Stimulated activated CD4-positive, alpha-beta T cell treated with anti-CD3 and anti-CD28 coated beads, Interleukin-4, amount 100 ng/mL, for 4 hours (primary cell): Measurements from ENCODE around the gene RFPL4AL1.
"Not testable (repeated sequence)": the region's sequence is repeated elsewhere in the genome, so short reads cannot be mapped to it uniquely, and the experiment has no call there.

Experiments
- DNase-seq, 2 experiments: peaks; one replicate each; pipeline ENCODE4 v3.0.0-alpha.2; 2020

Gene RFPL4AL1

GRCh38 chr19:55768818-55769217, at the start of gene RFPL4AL1:
RFPL4AL1 (plus strand) TSS chr19:55769118; CDS start chr19:55771805, 2,687 bp downstream.
- DNase-seq, result not testable (repeated sequence)

DNA sequence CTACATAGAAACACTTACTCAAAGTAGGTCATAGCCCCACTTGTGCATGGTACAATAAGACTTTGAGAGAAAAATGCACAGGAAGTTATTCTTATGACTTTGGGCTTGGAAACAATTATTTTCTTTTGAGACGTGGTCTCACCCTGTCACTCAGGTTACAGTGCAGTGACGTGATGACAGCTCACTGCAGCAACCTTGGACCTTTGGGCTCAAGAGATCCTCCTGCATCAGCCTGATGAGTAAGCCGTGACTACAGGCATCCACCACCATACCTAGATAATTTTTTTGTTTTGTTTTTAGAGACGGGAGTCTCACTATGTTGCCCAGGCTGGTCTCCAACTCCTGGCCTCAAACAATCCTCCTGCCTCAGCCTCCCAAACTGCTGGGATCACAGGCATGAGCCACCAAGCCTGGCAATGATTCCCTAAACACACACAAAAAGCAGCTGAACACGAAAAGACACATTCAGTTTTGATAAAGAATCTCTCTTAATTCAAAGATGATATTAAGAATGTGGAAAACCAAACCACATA, 48.6 kb upstream of the RFPL4AL1 start:
- DNase-seq, result no peak

DNA sequence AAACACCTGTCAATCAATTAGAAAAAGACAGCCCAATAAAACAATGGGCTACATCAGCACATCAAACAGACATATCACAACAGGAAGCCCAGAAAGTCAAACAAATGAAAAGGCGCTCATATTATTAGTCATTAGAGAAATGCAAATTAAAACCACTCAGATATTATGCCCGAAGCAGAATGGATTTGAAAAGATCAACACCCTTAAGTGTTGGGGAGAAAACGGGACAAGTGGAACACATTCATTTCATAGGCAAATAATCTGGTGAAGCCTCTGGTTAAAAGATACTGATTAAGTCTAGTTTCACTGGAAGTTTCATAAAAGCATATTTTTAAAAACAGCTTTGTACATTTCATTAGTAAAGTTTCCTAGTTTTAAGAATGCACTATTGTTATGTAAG, 48.1 kb upstream of the RFPL4AL1 start:
- no peak for DNase-seq

GRCh38 chr19:55723491-55723890, 45.4 kb upstream of the RFPL4AL1 start:
- no peak for DNase-seq

DNA sequence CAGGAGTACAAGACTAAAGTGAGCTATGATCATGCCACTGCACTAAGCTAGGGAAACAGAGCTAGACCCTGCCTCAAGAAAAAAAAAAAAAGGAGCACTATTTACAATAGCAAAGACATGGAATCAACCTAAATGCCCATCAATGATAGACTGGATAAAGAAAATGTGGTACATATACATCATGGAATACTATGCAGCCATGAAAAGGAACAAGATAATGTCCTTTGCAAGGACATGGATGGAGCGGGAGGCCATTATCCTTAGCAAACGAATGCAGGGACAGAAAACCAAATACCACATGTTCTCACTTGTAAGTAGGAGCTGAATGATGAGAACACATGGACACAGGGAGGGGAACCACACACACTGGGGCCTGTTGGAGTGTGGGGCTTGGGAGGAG, 38.5 kb upstream of the RFPL4AL1 start:
- not testable (repeated sequence) for DNase-seq

DNA sequence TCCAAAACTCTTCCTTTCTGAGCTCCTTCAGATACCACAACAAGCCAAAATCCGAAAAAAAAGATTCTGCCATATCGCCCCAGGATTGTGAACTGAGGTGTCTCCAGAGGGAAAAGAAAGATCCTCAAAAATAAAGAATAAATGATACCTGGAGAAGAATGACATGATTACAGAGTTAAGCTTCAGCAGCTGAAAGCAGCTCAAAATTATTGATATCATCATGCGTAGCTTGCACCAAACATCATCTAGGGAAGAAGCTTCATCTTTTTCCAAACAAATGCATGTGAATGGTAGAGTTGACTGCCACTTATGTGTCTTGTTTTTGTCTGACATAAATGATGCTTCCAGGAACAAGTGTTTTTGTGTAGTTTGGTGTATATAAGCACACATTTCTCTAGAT, 30.6 kb upstream of the RFPL4AL1 start, which contains the start of gene NLRP9:
TSS of gene NLRP9 (minus strand) at position 101 of the 400 bp plus-strand sequence. CDS start at position 73, 28 bp downstream.
- DNase-seq, result no peak

DNA sequence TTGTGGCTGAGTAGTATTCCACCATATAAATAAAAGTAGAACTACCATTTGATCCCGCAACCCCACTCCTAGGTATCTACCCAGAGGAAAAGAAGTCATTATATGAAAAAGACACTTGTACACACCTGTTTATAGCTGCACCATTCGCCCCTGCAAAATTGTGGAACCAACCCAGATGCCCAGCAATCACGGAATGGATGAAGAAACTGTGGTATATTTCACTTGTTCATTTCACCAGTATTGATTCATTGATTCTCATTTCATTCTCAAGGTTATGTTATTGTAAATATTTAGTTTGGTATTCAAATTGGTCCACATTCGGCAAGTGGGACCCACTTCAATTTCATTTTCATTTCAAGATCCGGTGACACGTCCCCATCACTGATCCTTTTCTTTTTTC, 18.2 kb upstream of the RFPL4AL1 start:
- no peak for DNase-seq

- no peak for DNase-seq
Observed at GRCh38 chr19:55753401-55753800, 15.5 kb upstream of the RFPL4AL1 start.

DNA sequence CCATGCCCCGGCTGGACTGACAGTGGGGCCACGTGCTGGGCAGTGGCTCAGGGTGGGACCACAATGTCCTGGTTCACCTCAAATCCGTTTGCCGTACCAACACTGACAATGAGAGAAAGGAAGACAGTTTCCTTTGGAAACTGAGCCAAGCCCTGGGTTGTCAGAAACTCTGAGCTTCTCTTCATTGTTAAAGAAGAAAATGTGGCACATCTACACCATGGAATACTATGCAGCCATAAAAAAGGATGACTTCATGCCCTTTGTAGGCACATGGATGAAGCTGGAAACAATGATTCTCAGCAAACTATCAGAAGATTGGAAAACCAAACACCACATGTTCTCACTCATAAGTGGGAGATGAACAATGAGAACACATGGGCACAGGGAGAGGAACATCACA, 12.1 kb upstream of the RFPL4AL1 start:
- not testable (repeated sequence) for DNase-seq

- DNase-seq, result not testable (repeated sequence)
Observed at GRCh38 chr19:55758797-55759196, 10.1 kb upstream of the RFPL4AL1 start, which contains the start of gene RFPL4A. RFPL4A (plus strand) TSS chr19:55759097; CDS start chr19:55761801, 2,704 bp downstream.

GRCh38 chr19:55766466-55766865, 2.5 kb upstream of the RFPL4AL1 start:
- DNase-seq, result no peak

GRCh38 chr19:55769632-55770031, 714 bp downstream of the RFPL4AL1 start:
- not testable (repeated sequence) for DNase-seq

DNA sequence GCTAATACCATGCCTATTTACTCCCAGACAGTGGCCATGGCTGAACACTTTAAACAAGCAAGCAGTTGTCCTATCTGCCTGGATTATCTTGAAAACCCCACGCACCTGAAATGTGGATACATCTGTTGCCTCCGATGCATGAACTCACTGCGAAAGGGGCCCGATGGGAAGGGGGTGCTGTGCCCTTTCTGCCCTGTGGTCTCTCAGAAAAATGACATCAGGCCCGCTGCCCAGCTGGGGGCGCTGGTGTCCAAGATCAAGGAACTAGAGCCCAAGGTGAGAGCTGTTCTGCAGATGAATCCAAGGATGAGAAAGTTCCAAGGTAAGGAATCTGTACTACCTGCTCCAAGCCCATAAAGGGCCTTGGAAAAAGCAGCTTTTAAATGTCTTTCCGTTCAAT, 8.6 kb downstream of the RFPL4AL1 start:
- no peak for DNase-seq

GRCh38 chr19:55778331-55778730, 9.4 kb downstream of the RFPL4AL1 start:
- DNase-seq, result no peak

DNA sequence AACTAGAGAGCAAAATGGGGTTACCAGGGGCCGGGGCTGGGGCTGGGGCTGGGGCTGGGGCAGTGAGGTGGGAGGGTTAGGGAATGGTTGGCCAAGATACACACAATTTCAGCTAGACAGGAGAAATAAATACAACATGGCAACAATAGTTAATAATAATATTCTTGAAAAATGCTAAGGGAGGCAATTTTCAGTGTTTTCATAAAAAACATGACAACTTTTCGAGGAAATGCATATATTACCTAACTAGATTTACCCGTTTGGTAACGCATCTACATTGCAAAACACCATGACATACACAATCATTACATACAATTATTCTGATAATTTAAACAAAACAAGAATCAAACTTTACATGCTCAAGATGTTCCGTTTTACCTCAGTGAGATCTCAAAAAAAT, 12.2 kb downstream of the RFPL4AL1 start:
- no peak for DNase-seq

GRCh38 chr19:55795021-55795420, 26.1 kb downstream of the RFPL4AL1 start:
- no peak for DNase-seq

DNA sequence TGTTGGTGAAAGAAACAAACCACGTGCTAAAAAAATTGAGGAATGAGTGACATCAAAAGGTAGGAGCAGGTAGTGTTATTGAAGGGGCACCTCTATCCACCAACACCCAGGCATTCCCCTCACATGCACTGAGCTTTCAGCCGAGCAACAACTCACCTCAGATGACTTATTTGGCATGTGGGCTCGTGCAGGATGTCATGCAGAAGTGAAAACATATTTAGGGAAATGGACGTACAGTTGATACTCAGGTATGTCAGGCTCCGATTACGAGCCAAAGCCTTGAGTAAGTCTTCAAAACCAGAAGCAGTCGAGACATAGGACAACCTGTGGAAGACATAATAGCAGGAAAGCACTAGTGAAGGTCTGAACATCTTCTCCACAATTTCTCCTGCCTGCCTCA, 32.5 kb downstream of the RFPL4AL1 start:
- DNase-seq, result no peak

- no peak for DNase-seq
Observed at GRCh38 chr19:55802281-55802680, 33.4 kb downstream of the RFPL4AL1 start.

- DNase-seq, result peak; percentile 20 to 25
Observed at GRCh38 chr19:55809381-55810058, 40.6 kb downstream of the RFPL4AL1 start.

DNA sequence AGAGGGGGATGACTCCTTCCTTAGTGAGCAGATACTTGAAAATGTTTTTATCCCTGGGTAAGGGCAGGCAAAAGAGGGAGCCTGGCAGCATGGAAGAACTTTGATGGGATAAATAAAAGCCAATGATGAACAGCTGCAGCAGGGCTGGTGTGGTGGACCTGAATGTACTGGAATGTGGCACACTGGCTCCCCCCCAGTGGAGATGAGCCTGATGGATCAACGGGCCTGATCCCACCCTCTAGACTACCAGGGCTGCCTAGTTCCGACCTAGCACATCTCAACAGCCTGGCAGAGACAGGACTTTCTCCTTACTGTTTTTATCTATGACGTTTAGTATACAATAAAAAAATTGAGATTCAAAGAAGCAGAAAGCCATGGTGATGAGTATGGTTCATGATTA, 42.4 kb downstream of the RFPL4AL1 start:
- DNase-seq, result no peak

DNA sequence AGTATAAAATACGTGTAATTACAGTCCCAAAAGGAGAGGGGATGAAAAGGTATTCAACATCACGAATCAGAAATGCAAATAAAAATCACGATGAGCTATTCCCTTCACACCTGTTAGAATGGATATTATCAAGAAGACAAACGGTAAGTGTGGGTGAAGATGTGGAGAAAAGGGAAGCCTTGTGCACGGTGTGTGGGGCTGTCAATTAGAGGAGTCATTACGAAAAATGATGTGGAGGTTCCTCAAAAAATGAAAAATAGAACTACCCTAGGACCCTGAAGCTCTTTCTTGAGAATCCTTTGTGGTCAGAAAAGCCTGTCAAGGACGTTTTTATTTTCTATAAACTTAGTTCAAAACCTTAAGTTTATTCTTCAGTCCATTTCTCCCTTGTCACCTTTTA, 43.5 kb downstream of the RFPL4AL1 start:
- no peak for DNase-seq

GRCh38 chr19:55813906-55814305, 45.0 kb downstream of the RFPL4AL1 start:
- no peak for DNase-seq

GRCh38 chr19:55820037-55820436, 51.1 kb downstream of the RFPL4AL1 start:
- DNase-seq, result no peak
